Ureter (tissue), 1 donor: Measurements from ENCODE around the gene MSRB1. TPM values are rescaled to one million over a fixed set of nuclear protein-coding genes. Genes with fewer than 3 reads are reported as not detected.
"Not testable (repeated sequence)": the region's sequence is repeated elsewhere in the genome, so short reads cannot be mapped to it uniquely, and the experiment has no call there.

ENCODE experiments used
- DNase-seq: peaks from one replicate; pipeline ENCODE4 v3.0.0-alpha.2; 2020; ENCODE audit warnings: low spot score
- total RNA-seq: library from RNA; stranded (reverse); gene quantifications from one replicate; pipeline ENCODE4 v1.2.4, GENCODE V29; 2023
- donor health status: DM: yes; HTN: yes; CAD: no.

Gene MSRB1
- total RNA-seq, 1 donor from 2014 or later = 27.2 TPM

- peak; percentile 47 for DNase-seq
Measured at GRCh38 chr16:1941162-1942046, 1.6 kb downstream of the MSRB1 start.

- DNase-seq = no peak
Measured at GRCh38 chr16:1940273-1941161, 2.5 kb downstream of the MSRB1 start.

DNA sequence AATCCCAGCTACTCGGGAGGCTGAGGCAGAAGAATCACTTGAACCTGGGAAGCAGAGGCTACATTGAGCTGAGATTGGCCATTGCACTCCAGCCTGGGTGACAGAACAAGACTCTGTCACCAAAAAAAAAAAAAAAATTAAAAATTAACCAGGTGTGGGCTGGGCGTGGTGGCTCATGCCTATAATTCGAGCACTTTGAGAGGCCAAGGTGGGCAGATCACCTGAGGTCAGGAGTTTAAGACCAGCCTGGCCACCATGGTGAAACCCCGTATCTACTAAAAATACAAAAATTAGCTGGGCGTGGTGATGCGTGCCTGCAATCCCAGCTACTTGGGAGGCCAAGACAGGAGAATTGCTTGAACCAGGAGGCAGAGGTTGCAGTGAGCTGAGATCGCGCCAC, 3.2 kb downstream of the MSRB1 start:
- not testable (repeated sequence) for DNase-seq

GRCh38 chr16:1938910-1939309, 4.1 kb downstream of the MSRB1 start:
- no peak for DNase-seq

DNA sequence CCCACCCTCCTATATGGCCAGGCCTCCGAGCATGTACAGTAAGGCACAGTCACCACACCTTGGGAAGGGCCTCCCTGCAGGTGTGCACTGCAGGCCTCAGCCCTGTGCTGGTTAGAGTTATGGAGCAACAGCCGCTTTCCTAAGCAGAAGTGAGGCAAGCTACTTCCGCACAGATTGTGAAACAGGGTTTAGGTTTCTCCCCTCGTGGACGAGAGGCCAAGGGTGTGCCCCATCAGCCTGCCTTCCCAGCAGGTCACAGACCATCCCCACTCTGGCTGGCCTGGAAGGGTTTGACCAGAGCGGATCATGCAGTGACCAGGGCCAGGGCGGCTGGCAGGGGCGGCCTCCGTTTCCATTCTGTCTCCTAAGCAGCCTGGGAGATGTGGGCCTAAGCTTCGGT, 4.7 kb downstream of the MSRB1 start:
- DNase-seq = peak; percentile 41

GRCh38 chr16:1936945-1937479, 6.0 kb downstream of the MSRB1 start:
- DNase-seq = no peak

DNA sequence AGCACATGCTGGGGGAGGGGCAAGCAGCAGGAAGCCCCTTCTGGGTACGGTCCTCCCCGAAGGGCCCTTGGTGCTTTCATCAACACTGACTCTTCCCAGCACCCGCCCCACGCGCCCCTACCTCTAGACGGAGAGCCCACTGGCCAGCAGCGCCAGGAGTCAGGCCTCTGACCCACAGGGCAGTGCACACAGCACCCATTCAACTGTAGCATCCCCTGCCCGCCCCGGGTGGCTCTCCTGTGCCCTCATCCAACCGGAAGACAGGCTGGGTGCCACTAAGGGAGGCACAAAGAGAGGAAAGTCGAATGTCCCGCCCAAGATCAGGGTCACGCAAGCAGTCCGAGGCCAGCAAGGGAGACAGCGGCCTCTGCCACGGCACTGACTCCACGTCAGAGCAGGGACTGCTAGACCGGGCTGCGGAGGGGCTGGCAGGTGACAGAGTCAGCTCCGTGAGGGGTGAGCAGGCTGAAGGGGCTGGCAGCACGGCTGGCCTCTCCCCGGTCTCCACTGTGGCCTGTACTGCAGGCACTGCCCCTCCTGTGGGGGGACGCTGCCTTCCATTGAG, 9.8 kb downstream of the MSRB1 start:
- no peak for DNase-seq

DNA sequence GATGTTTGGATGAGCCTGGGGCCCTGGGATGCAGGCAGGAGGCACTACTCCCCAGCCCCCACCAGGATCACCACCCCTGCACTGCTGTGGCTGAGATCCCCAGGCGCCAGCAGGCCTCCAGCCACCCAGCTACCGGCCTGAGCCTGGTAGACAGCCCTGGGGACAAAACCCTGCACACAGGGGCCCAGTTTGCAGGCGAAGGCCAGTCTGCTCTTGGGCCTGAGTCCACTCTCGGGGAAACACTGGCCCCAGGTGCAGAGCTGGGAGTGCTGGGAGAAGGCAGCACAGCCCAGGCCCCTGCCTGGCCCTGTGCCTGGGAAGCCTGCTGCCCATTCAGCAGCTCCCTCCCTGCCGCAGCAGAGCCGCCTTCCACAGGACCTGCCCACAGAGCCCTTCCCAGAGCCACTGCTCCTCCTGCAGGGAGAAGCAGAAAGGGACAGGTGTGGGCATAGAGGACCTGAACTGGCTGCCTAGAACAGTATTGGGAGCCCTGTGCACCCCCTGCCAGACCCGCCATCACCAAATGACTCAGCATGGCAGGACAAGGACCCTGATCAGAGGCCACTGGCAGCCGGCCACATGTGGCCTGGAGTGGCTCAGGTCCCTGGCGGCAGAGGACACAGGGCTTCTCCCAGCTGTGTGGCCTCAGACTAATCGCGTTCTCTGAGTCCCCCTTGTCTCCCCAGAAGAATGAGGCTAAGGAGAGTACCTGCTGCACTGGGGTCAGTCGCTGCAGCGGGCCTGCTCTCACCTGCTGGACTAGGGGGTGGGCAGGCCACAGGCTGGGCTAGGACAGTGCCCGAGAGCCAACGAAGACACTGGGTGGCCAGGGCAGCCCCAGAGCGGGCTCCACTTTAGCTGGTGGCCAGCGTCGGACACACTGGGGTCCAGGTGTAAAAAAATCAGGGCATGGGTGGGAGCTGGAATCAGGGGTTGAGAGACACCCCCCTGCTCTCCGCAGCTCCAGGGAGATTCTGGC, 10.7 kb downstream of the MSRB1 start:
- DNase-seq = no peak

- DNase-seq = no peak
Measured at GRCh38 chr16:1930338-1930720, 12.7 kb downstream of the MSRB1 start.

DNA sequence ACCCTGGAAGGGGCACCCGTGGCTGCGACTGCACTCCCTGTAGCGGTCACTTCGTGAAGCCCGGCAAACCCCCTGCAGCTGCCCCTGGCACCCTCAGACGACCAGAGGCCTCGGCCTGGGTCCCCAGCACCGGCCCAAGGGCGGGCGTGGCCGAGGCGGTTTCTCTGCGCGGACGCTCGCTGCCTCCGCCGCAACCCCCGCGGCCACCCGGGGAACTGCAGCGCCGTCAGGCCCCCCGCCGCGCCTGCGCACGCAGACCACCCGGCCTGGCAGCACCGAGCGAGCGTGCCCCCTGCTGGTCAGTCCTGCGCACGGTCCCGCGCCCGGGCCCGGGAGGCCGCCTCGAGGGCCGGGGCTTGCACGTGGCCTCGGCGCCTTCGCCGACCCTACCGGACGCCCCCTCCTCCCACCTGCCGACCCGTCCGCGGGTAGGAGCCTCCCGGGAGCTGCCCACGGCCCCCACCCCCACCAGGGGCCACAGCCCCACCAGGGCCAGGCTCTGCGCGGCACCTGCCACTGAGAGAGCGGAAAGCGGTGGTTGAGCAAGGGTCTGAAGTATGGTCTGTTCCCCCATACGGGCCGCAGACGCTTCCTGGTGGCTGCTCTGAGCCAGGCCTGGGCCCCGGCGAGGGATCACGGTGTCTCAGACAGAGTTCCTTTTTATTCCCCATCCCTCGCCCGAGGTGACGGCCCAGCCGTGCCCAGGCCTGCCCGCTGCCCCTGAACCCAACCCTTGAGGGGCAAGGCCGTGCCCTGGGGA, 13.2 kb downstream of the MSRB1 start:
- DNase-seq = peak; percentile 90

- no peak for DNase-seq
Measured at GRCh38 chr16:1929105-1929504, 13.9 kb downstream of the MSRB1 start.

DNA sequence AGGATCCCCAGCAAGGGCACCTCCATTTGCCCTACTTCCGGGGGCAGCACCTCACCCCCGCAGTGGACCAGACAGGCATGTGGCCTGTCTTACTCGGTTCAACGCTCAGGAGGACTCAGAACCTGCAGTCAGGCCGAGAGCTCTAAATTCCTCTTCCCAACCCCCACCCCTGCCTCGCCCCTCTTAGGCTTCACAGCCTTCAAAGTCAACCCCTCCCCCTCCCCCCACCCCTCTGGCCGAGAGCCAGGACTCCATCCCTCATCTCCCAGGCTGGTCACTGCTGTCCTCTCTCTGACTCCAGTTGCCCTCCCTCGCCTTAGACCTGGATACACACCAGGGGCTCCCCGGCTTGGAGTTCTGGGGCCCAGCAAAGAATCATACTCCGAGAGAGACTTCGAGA, 16.7 kb downstream of the MSRB1 start:
- no peak for DNase-seq

GRCh38 chr16:1924095-1924494, 18.9 kb downstream of the MSRB1 start:
- DNase-seq = no peak

- DNase-seq = no peak
Measured at GRCh38 chr16:1923299-1924034, 19.5 kb downstream of the MSRB1 start.

DNA sequence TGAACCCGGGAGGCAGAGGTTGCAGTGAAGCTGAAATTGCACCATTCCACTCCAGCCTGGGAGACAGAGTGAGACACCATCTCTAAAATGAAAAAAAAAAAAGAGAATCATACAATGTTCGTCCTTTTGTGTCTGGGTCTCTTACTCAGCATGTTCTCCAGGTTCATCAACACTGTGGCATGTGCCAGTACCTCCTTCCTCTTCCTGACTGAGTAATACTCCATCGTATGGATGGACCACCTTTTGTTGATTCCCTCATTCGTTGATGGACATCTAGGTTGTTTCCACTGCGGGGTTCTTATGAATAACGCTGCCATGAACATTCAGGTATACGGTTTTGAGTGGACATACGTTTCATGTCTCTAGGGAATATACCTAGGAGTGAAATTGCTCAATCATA, 20.6 kb downstream of the MSRB1 start:
- DNase-seq = no peak

- no peak for DNase-seq
Measured at GRCh38 chr16:1920727-1921171, 22.2 kb downstream of the MSRB1 start.

GRCh38 chr16:1920122-1920521, 22.9 kb downstream of the MSRB1 start:
- not testable (repeated sequence) for DNase-seq

- DNase-seq = no peak
Measured at GRCh38 chr16:1919327-1919998, 23.5 kb downstream of the MSRB1 start.
